Chondrocyte (in vitro differentiated cells): Measurements from ENCODE around the gene SYNE2. TPM values are rescaled to one million over a fixed set of nuclear protein-coding genes. Genes with fewer than 3 reads are reported as not detected.
A peak's percentile ranks its signal among the peaks of the same experiment; 100 is the strongest.
"Not testable (repeated sequence)": the region's sequence is repeated elsewhere in the genome, so short reads cannot be mapped to it uniquely, and the experiment has no call there.

ENCODE experiments used
- DNase-seq: peaks from one replicate; pipeline ENCODE4 v3.0.0; 2021; ENCODE audit warnings: mixed read lengths, low spot score
- H3K27ac Mint-ChIP-seq: one replicate; pipeline ENCODE4 v1.8.0; 2021; ENCODE audit warnings: mild to moderate bottlenecking, moderate library complexity, mixed read lengths; ENCODE audit not compliant: unreplicated experiment
- H3K27me3 Mint-ChIP-seq: 2 replicates; pipeline ENCODE4 v1.8.0; 2021; ENCODE audit warnings: low read depth, mixed read lengths
- H3K36me3 Mint-ChIP-seq: 2 replicates; pipeline ENCODE4 v1.8.0; 2021; ENCODE audit warnings: low read depth, mixed read lengths
- H3K4me1 Mint-ChIP-seq: 2 replicates; pipeline ENCODE4 v1.8.0; 2021; ENCODE audit warnings: low read depth, mild to moderate bottlenecking, mixed read lengths
- H3K4me3 Mint-ChIP-seq: one replicate; pipeline ENCODE4 v1.8.0; 2021; ENCODE audit warnings: mild to moderate bottlenecking, moderate library complexity, mixed read lengths; ENCODE audit not compliant: unreplicated experiment
- H3K9me3 Mint-ChIP-seq: 2 replicates; pipeline ENCODE4 v1.8.0; 2021; ENCODE audit warnings: low read depth, mixed read lengths
- total RNA-seq: library from RNA; stranded (reverse); gene quantifications from 3 replicates; pipeline ENCODE4 v1.2.1, GENCODE V29; 2021
- TF ChIP-seq, protein P1 (sequence below): fragments of 200-600 bp; sonication (generic); IDR thresholded peaks from 2 replicates; pipeline ENCODE4 v1.5.0; 2021; ENCODE audit warnings: antibody characterized with exemption, mild to moderate bottlenecking, moderate library complexity

Gene SYNE2
- total RNA-seq, 1 donor from 2014 or later: 13.6 TPM

DNA sequence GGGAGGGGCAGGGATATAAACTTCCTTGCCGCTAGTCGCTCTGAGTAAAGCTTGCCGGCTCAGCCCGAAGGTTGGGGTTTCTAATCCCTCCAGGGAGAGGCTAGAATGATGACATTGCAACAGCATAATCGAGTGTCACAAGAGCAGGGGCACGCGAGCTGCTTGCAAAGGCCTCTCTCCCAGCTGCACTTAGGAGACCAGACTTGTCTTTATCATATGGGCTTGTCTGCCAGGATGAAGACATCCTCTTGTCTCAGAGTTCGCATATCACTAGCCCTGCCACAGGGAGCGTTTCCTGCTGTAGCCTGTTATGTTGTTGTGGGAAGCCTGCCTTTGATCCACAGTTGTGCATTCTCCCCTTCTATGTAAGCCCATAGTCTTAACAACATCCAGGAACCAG lies 261.4 kb downstream of the SYNE2 start:
- no peaks in the 10 kb centered on the region for H3K27me3 Mint-ChIP-seq
- H3K9me3 Mint-ChIP-seq: no peaks in the 10 kb centered on the region
- no peak for DNase-seq
- H3K36me3 Mint-ChIP-seq: no peaks in the 10 kb centered on the region
- H3K4me3 Mint-ChIP-seq: no peak overlapping the region
- H3K4me1 Mint-ChIP-seq: peaks cover 30% of the 10 kb centered on the region
- no peak overlapping the region for H3K27ac Mint-ChIP-seq
- TF ChIP-seq, protein P1, sequence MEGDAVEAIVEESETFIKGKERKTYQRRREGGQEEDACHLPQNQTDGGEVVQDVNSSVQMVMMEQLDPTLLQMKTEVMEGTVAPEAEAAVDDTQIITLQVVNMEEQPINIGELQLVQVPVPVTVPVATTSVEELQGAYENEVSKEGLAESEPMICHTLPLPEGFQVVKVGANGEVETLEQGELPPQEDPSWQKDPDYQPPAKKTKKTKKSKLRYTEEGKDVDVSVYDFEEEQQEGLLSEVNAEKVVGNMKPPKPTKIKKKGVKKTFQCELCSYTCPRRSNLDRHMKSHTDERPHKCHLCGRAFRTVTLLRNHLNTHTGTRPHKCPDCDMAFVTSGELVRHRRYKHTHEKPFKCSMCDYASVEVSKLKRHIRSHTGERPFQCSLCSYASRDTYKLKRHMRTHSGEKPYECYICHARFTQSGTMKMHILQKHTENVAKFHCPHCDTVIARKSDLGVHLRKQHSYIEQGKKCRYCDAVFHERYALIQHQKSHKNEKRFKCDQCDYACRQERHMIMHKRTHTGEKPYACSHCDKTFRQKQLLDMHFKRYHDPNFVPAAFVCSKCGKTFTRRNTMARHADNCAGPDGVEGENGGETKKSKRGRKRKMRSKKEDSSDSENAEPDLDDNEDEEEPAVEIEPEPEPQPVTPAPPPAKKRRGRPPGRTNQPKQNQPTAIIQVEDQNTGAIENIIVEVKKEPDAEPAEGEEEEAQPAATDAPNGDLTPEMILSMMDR: no peak

DNA sequence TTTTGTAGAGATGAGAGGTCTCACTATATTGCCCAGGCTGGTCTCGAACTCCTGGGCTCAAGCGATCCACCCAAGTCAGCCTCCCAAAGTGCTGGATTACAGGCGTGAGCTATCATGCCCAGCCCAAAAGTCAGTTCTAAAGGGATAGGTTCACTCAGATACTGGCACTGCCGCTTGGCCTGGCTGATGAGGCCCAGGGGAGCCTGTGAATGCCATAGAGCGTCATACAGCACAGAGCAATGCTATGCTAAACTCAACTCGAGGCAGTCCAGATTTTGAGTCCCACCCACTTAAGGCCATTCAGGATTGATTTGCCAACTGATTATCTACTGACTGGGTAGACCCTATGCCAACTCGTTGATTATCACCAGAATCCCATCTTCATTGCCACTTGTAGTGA lies 262.0 kb downstream of the SYNE2 start:
- Mint-ChIP-seq H3K36me3 (no peaks in the 10 kb centered on the region), H3K4me1 (peaks cover 36% of the 10 kb centered on the region), H3K4me3 (no peak overlapping the region), H3K9me3 (no peaks in the 10 kb centered on the region), H3K27me3 (no peaks in the 10 kb centered on the region), H3K27ac (no peak overlapping the region)
- DNase-seq: no peak
- TF ChIP-seq, protein P1: no peak

DNA sequence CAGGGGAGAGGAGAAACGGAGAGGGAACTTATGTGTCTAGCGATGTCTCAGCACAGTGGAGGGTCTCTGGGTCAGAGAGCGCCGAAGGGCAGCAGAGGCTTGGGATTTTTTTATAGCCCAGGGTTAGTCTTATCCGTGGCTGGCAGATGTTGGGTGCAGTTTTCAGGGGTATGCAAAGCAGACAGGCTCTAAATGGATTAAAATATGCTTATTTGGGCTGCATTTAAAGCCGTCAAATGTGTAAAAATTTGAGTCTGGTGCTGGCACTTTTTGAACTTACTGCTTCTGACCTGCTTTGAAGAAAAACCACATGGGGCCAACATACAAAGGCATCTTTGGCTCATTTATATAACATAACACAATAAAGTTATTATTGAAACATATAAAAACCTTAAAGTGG lies 262.6 kb downstream of the SYNE2 start:
- DNase-seq: no peak
- H3K4me3 Mint-ChIP-seq: no peak overlapping the region
- TF ChIP-seq, protein P1: no peak
- no peaks in the 10 kb centered on the region for H3K9me3 Mint-ChIP-seq
- H3K27ac Mint-ChIP-seq: no peak overlapping the region
- no peaks in the 10 kb centered on the region for H3K36me3 Mint-ChIP-seq
- peaks cover 36% of the 10 kb centered on the region for H3K4me1 Mint-ChIP-seq
- no peaks in the 10 kb centered on the region for H3K27me3 Mint-ChIP-seq

DNA sequence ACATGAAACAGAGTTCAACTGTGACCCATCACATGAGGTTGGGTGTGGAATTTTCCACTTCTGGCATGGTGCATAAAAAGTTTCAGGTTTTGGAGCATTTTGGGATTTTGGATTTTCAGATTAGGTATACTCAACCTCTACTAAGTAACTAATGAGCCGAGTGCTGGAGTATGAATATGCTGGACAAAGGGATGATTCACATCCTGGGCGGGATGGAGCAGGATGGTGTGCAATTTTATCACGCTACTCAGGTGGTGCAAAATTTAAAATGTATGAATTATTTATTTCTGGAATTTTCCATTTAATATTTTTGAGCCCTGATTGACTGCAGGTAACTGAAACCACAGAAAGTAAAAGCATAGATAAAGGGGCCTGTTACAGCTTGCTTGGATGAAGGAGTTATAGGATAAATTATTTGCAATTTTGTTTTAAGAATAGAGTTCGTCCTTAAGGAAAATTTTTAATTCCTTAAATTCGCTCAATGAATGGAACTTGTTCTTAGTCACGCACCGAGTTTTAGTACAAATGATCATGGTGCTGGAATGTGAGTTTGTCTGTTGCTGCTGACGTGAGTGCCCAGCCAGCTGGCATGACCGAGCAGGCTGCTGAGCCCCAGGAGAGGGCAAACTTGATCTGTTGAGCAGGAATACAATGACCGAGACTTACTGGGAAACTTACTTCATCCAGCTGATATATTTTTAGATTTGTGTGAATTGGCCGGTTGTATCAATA lies 265.0 kb downstream of the SYNE2 start:
- TF ChIP-seq, protein P1: peak; percentile 62
- H3K27me3 Mint-ChIP-seq: no peaks in the 10 kb centered on the region
- H3K36me3 Mint-ChIP-seq: no peaks in the 10 kb centered on the region
- no peak for DNase-seq
- H3K9me3 Mint-ChIP-seq: no peaks in the 10 kb centered on the region
- H3K27ac Mint-ChIP-seq: peak overlapping the region; percentile 94
- peaks cover 34% of the 10 kb centered on the region for H3K4me1 Mint-ChIP-seq
- H3K4me3 Mint-ChIP-seq: peak overlapping the region; percentile 3

DNA sequence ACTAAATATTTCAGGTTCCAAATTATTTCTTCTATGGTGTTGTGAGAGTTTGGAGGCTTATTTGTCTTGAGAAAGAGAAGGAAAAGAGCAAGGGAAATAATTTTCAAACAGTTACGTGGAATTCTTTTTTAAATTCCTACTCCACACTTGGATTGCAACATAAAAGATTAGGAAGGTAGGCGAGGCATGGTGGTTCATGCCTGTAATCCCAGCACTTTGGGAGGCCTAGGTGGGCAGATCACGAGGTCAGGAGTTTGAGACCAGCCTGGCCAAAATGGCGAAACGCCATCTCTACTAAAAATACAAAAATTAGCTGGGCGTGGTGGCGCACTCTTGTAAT lies 265.6 kb downstream of the SYNE2 start:
- peaks cover 29% of the 10 kb centered on the region for H3K4me1 Mint-ChIP-seq
- peak overlapping the region; percentile 94 for H3K27ac Mint-ChIP-seq

DNA sequence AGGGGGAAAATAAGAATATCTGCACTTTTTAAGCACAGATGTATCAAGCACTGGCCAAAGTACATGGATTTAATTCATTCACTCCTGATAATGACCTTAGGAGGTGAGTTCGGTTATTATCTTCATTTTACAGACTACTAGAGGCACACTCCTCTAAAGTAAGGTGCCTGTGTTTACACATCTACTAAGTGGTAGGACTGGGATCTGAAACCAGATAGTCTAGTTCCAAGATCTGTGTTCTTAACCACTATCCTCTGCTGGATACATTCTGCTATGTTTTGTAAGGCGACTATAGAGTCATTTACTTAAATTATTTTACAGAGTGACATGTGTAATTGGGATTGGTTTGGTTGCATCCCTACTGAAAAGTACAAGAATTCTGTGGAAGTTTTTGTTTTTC lies 266.1 kb downstream of the SYNE2 start:
- peaks cover 4% of the 10 kb centered on the region for H3K36me3 Mint-ChIP-seq
- H3K4me1 Mint-ChIP-seq: peaks cover 26% of the 10 kb centered on the region
- H3K4me3 Mint-ChIP-seq: no peak overlapping the region
- no peak for DNase-seq
- H3K9me3 Mint-ChIP-seq: no peaks in the 10 kb centered on the region
- no peaks in the 10 kb centered on the region for H3K27me3 Mint-ChIP-seq
- TF ChIP-seq, protein P1: no peak
- H3K27ac Mint-ChIP-seq: peak overlapping the region; percentile 94

More for the DNA sequence above, 265.6 kb downstream of the SYNE2 start:
- peak overlapping the region; percentile 3 for H3K4me3 Mint-ChIP-seq
- H3K36me3 Mint-ChIP-seq, H3K9me3 Mint-ChIP-seq, H3K27me3 Mint-ChIP-seq, DNase-seq: not testable (repeated sequence)
